Measurements from ENCODE around the gene NKD1. TPM values are rescaled to one million over a fixed set of nuclear protein-coding genes. Genes with fewer than 3 reads are reported as not detected.

Gene NKD1
- total RNA-seq, 1 experiment from 2014 or later = 11.4 TPM

- DNase-seq (ENCODE audit: low read depth, low spot score) = no peak
- ChIA-PET POLR2A (no interaction called here), CTCF (no interaction called here), RAD21 (ENCODE audit: low non-redundant PET in 1 of 2, low total read pairs in 2 of 2, uncharacterized antibody in 2 of 2, unreplicated experiment in 2 of 2) (no interaction called here)
- H4K20me1 ChIP-seq (ENCODE audit: insufficient read depth) = no peaks in the 10 kb centered on the region
- H3K9me3 ChIP-seq (ENCODE audit: control insufficient read depth in 1 of 2, insufficient read depth in 1 of 2, low read depth in 1 of 2, low read length in 2 of 2) = peaks cover 0 to 8% of the 10 kb centered on the region in 2 experiments; a peak in 1 of 4 replicates
- H2AFZ ChIP-seq (ENCODE audit: low read depth, low read length, poor library complexity, severe bottlenecking) = no peak overlapping the region
- peaks cover 0 to 7% of the 10 kb centered on the region in 2 experiments; a peak in 1 of 4 replicates for H3K4me1 ChIP-seq (ENCODE audit: control insufficient read depth in 1 of 2, insufficient read depth in 2 of 2, low read length in 2 of 2)
- no peaks in the 10 kb centered on the region for H3K79me2 ChIP-seq (ENCODE audit: insufficient read depth, low read length)
- H3K27me3 ChIP-seq (ENCODE audit: insufficient read depth, low read length) = peaks cover 15% of the 10 kb centered on the region
- intact Hi-C loops (cut with micrococcal nuclease) = no loop called here
- H3K4me2 ChIP-seq (ENCODE audit: low read length) = no peak overlapping the region
- H3K9ac ChIP-seq (ENCODE audit: low read length) = no peak overlapping the region
- H3K4me3 ChIP-seq (replicated peaks in 1 of 2; ENCODE audit: low read depth in 1 of 2, low read length in 2 of 2) = no peak overlapping the region
- H3K9me2 ChIP-seq (ENCODE audit: insufficient read depth) = no peaks in the 10 kb centered on the region
- no peaks in the 10 kb centered on the region for H3K36me3 ChIP-seq (ENCODE audit: control insufficient read depth in 1 of 2, insufficient read depth in 2 of 2, low read length in 2 of 2)
- no peak for TF ChIP-seq ZBTB33 (IDR thresholded peaks at IDR 0.05; ENCODE audit: extremely low read depth, insufficient replicate concordance, low read length)
- TF ChIP-seq JUND (IDR thresholded peaks at IDR 0.05) = no peak
- TF ChIP-seq SIN3A (IDR thresholded peaks at IDR 0.05; ENCODE audit: low read depth) = no peak
- no peak for TF ChIP-seq ZNF274 (IDR thresholded peaks at IDR 0.05; ENCODE audit: low read depth, low read length)
- no peak for TF ChIP-seq POLR2A (IDR thresholded peaks at IDR 0.05; ENCODE audit: borderline replicate concordance, extremely low read depth, insufficient read depth, insufficient read length)
- TF ChIP-seq EGR1 (IDR thresholded peaks at IDR 0.05; ENCODE audit: low read depth) = no peak
- no peak for TF ChIP-seq EZH2phosphoT487 (IDR thresholded peaks at IDR 0.05; ENCODE audit: borderline replicate concordance)
- no peak for TF ChIP-seq YY1 (IDR thresholded peaks at IDR 0.05; ENCODE audit: extremely low read depth, insufficient replicate concordance, low read depth, low read length)
- TF ChIP-seq ATF3 (IDR thresholded peaks at IDR 0.05) = no peak
- TF ChIP-seq TCF7L2 (IDR thresholded peaks at IDR 0.05; ENCODE audit: borderline replicate concordance, extremely low read depth, insufficient read depth, insufficient read length) = no peak
- no peak for TF ChIP-seq SP1 (IDR thresholded peaks at IDR 0.05; ENCODE audit: low read depth)
- TF ChIP-seq FOSL1 (IDR thresholded peaks at IDR 0.05; ENCODE audit: low read depth) = no peak
- TF ChIP-seq CBX3 (IDR thresholded peaks at IDR 0.05; ENCODE audit: low read depth) = no peak
- no peak for TF ChIP-seq POLR2AphosphoS5 (IDR thresholded peaks at IDR 0.05; ENCODE audit: low read depth, low read length)
- ATAC-seq = no peak
- no peak overlapping the region for H3K27ac ChIP-seq (ENCODE audit: low read depth, low read length)
- no TSS peak for BruUV-seq (replicated peaks)
Measured at GRCh38 chr16:50517450-50518252, 30.5 kb upstream of the NKD1 start.
